Stomach smooth muscle (tissue), 2 donors: ENCODE data around the gene MEX3B.

Source experiments
- H3K27ac ChIP-seq: one replicate; pipeline ENCODE4 v1.7.0; 2013; ENCODE audit warnings: mild to moderate bottlenecking, low read length, inconsistent platforms
- H3K27me3 ChIP-seq, 2 donors: one replicate each; pipeline ENCODE4 v1.7.0; 2013; ENCODE audit warnings: low read length in 2 of 2; ENCODE audit not compliant: insufficient read depth in 2 of 2, control insufficient read depth in 1 of 2
- H3K36me3 ChIP-seq, 2 donors: one replicate each; pipeline ENCODE4 v1.7.0; 2013; ENCODE audit warnings: low read length in 2 of 2; ENCODE audit not compliant: control insufficient read depth in 2 of 2, insufficient read depth in 2 of 2
- H3K4me1 ChIP-seq: one replicate; pipeline ENCODE4 v1.7.0; 2013; ENCODE audit warnings: low read length; ENCODE audit not compliant: control insufficient read depth, insufficient read depth
- H3K4me3 ChIP-seq, 2 donors: one replicate each; pipeline ENCODE4 v1.7.0; 2013; ENCODE audit warnings: low read length in 2 of 2
- H3K9ac ChIP-seq, 2 donors: one replicate each; pipeline ENCODE4 v1.7.0; 2013; ENCODE audit warnings: low read length in 2 of 2, mild to moderate bottlenecking in 1 of 2
- H3K9me3 ChIP-seq, 2 donors: one replicate each; pipeline ENCODE4 v1.7.0; 2013; ENCODE audit warnings: low read length in 2 of 2; ENCODE audit not compliant: control insufficient read depth in 2 of 2
- donor health status: healthy.
- donor health status: Pancreatic carcinoma.

The MEX3B gene

DNA sequence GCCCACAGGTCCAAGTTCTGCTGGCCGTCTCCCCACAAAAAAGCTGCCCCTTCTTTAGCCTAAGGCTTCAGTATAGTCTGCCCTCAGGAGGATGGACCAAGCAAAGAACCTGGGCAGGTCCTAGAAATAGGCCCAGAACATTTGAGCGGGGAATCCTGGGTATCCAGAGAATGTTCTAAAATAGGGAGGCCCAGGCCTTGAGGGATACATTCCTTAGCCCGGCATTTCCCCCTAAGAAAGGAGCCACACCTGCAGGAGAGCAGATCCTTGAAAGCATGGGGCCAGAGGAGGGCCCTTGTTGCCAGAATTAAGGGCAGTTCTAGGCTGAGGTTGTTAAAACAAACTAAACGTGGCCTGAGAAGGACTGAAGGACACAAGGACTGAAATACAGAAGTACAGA is 20.6 kb upstream of the MEX3B start:
- H3K4me1 ChIP-seq = no peaks in the 10 kb centered on the region
- no peaks in the 10 kb centered on the region for H3K9me3 ChIP-seq
- no peak overlapping the region for H3K9ac ChIP-seq
- H3K27ac ChIP-seq = no peak overlapping the region
- no peak overlapping the region for H3K4me3 ChIP-seq
- H3K27me3 ChIP-seq = peaks cover 8 to 16% of the 10 kb centered on the region in 2 donors
- H3K36me3 ChIP-seq = no peaks in the 10 kb centered on the region

DNA sequence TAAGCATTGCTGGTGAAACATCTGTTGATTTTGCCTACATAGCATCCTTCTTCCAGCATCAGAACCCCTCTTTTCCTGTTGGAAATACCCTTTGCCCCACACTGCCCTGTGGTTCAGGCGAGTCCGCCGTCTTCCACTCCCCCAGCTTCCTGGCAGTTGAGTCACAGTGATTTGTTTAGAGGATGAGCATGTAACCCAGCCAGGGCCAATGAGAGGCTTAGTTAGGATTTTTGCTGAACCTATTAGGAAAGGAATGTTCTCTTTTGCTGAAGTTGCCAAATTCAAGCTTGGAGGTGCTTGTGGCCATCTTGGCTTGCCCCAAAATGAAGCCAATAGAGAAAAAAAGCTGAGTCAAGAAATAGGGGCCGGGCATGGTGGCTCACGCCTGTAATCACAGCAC is 19.0 kb upstream of the MEX3B start:
- Histone ChIP-seq H3K27me3 (peaks cover 11 to 16% of the 10 kb centered on the region in 2 donors), H3K36me3 (no peaks in the 10 kb centered on the region), H3K9me3 (no peaks in the 10 kb centered on the region), H3K27ac (no peak overlapping the region), H3K4me1 (no peaks in the 10 kb centered on the region), H3K4me3 (no peak overlapping the region), H3K9ac (no peak overlapping the region)

DNA sequence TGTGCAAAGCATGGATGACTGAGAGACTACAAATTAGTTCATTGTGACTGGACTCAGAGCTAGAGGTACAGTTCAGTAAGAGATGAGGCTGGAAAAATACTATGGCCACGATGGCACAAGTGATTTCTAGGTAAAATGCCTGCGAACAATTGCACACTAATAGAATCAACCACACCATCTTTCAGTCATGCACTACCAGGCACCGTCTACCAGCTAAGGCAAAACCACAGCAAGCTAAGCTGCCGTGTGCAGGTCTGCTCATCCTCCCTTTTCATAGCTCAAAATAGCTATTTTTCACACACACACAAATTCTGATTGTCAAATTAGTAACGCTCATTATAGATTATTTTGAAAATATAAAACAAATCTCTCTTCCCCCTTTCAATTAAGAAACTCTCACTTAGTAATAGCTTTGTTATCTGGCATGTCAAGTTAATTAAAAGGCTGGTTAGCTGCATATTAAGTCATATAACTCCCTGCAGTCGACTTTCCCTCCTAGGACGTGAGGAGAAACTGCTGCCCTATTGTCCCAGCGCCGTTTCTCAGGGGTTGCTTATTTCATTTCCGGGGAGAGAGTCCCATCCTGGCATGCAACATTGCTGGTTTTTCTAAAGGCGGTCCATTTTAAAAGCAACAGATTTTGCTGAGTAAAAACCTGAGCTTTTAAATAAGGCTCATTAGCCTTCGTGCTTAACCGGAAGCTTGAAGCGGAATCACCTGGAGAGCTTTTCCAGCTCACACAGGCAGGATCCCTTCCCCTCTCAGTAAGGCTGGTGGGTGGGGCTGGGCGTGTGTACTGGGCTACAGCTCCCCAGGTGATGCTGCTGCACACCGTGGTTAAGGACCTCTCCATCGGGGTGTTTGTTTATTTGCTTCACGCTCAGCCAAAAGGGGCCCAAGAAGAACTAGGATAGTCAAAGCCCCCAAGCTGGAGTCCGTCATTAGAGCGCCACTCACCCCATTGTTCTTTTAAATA is 16.9 kb upstream of the MEX3B start:
- no peaks in the 10 kb centered on the region for H3K9me3 ChIP-seq
- no peak overlapping the region for H3K9ac ChIP-seq
- no peaks in the 10 kb centered on the region for H3K4me1 ChIP-seq
- H3K36me3 ChIP-seq = no peaks in the 10 kb centered on the region
- H3K27me3 ChIP-seq = peaks cover 17 to 29% of the 10 kb centered on the region in 2 donors
- no peak overlapping the region for H3K4me3 ChIP-seq
- H3K27ac ChIP-seq = no peak overlapping the region

DNA sequence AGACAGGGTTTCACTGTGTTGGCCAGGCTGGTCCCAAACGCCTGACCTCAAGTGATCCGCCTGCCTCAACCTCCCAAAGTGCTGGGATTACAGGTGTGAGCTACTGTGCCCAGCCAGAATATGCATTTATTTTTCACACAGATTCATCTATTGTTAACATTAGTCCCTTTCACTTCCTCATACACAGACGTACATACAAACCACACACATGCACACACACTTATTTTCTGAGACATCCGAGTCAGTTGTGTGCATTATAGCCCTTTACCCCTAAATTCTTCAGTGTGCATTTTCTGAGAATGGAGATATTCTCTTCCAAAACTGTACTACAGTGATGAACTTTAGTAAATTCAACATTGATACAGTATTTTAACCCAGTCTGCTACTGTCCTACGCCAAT is 15.0 kb upstream of the MEX3B start:
- peaks cover 28 to 39% of the 10 kb centered on the region in 2 donors for H3K27me3 ChIP-seq

DNA sequence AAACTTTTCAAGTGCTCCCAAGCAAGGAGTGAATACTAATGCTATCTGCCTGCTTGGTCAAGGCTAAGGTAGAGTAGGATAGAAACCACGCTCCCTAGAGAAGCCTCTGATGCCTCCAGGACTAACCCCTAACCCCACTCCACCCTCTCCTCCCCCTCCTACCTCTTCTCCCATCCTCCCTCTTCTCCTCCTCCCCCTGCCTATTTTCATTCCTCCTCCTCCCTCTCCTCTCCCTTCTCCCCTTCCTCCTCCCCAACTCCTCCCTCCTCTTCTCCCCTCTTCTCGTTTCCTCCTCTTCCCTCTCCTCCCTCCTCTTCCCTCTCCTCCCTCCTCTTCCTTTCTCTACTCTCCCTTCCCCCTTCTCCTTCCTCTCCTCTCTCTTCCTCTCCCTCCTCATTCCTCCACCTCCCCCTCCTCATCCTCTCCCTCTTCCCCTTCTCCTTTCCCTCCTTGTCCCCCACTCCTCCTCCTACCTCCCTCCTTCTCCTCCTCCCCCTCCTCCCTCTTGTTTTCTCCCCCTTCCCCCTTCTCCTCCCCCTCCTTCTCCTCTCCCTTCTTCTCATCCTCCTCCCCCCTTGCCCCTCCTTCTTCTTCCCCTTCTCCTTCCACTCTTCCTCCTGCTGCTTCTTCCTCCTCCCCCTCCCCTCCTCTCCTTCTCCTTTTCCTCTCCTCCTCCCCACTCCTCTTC is 12.8 kb upstream of the MEX3B start:
- Histone ChIP-seq H3K9ac (no peak overlapping the region), H3K9me3 (no peaks in the 10 kb centered on the region), H3K4me3 (no peak overlapping the region), H3K36me3 (no peaks in the 10 kb centered on the region), H3K27ac (no peak overlapping the region), H3K27me3 (peaks cover 33 to 34% of the 10 kb centered on the region in 2 donors), H3K4me1 (no peaks in the 10 kb centered on the region)

More for the DNA sequence above, 15.0 kb upstream of the MEX3B start:
- Histone ChIP-seq H3K36me3 (no peaks in the 10 kb centered on the region), H3K4me3 (no peak overlapping the region), H3K27ac (no peak overlapping the region), H3K4me1 (no peaks in the 10 kb centered on the region), H3K9me3 (no peaks in the 10 kb centered on the region), H3K9ac (no peak overlapping the region)

DNA sequence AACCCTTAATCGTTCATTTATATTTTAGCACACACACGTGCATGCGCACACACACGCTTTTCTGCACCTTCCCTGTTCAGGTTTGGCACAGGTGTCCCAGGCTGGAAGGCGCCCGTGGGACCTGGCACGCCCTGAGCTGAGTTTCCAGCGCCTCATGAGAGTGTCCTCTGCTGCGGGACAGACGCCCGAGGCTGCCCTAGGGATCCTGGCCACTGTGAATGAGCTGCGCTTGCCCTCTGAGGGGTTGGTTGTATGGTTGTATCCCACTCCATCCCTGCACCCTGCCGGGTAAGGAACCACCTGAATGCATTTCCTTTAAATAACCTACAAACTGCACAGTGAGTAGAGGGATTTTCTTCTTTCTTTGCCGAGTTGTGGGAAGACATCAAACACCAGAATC is 12.2 kb upstream of the MEX3B start:
- Histone ChIP-seq H3K4me1 (no peaks in the 10 kb centered on the region), H3K4me3 (no peak overlapping the region), H3K9me3 (no peaks in the 10 kb centered on the region), H3K9ac (no peak overlapping the region), H3K27me3 (peaks cover 32 to 33% of the 10 kb centered on the region in 2 donors), H3K27ac (no peak overlapping the region), H3K36me3 (no peaks in the 10 kb centered on the region)

DNA sequence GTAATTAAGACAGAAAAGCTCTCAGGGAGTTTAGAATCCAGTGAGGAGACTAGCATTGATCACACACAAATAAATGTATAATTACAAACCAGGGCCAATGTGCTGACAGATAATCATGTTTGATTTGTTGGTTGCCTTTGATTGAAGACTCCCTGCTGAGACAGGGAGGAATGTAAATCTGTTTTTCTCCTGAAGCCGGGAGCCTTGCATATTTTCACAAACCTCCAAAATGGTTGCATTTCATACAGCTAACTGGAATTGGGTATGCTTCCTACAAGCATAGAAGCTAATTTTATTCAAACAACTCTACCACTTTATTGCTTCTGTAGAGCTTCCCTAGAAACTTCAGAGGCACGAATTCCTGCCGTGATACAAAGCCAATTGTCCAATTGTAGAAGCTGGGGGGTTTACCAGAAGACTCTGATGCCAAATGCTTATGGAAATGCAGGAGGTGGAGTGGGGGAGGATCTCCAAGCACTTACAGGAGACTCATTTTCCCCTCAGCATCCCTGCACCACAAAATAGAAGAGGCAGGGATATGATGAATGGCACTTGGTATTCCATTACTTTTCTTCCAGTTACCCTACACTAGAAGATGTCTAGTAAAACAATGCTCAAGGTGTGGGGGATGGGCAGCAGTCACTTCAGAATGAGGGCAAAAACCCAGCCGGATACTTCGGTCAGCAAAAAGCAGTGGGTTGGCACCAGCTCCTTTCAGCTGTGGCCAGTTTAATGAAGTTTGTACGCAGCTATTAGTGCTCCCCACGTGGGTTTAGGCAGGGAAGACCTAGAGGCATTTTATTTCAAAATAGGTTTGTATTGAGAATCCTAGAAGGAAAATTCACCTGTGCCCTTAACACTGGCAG is 11.4 kb upstream of the MEX3B start:
- no peaks in the 10 kb centered on the region for H3K4me1 ChIP-seq
- no peak overlapping the region for H3K27ac ChIP-seq
- no peaks in the 10 kb centered on the region for H3K9me3 ChIP-seq
- no peak overlapping the region for H3K4me3 ChIP-seq
- H3K9ac ChIP-seq = no peak overlapping the region
- H3K27me3 ChIP-seq = peaks cover 26 to 33% of the 10 kb centered on the region in 2 donors
- no peaks in the 10 kb centered on the region for H3K36me3 ChIP-seq

DNA sequence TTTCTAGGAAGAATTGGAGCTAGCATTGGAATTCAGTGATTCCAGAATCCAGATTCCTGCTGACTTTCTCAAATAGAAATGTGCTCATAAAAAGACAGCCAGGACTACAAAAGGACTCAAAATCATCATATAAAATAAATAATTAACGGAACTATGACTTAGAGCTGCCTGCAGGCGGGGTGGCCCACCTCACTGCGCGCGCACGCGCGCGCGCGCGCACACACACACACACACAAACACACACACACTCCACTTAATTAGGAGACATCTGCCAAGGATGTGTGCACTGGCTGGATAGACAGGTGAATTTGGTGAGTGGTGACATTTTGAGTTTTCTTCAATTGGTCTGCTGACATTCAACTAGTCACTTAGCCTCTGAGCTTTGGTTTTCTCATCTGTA is 6.9 kb upstream of the MEX3B start:
- Histone ChIP-seq H3K27me3 (peaks cover 12 to 19% of the 10 kb centered on the region in 2 donors), H3K27ac (no peak overlapping the region), H3K9ac (no peak overlapping the region), H3K4me3 (no peak overlapping the region), H3K4me1 (peaks cover 1% of the 10 kb centered on the region), H3K36me3 (no peaks in the 10 kb centered on the region), H3K9me3 (no peaks in the 10 kb centered on the region)

DNA sequence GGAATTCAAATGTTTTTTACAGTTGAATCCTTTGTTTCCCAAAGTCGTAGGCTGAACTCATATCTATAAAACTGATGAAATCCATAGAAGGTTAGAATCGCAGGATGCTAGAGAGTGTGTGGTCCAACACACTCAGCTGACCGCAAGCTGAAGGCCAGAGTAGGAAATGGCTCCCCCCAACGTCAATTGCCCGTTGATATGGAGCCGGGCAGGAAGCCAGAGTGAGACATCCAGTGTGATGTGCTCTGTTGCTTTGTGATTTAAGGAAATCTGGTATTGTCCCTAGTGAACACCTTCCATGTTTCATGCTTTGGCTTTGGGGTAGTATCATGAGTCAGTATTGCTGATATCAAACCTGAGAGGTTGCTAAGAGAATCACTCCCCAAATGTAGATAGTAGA is 5.8 kb upstream of the MEX3B start:
- Histone ChIP-seq H3K27ac (no peak overlapping the region), H3K4me3 (no peak overlapping the region), H3K4me1 (peaks cover 5% of the 10 kb centered on the region), H3K36me3 (no peaks in the 10 kb centered on the region), H3K9ac (no peak overlapping the region), H3K9me3 (no peaks in the 10 kb centered on the region), H3K27me3 (peaks cover 9 to 13% of the 10 kb centered on the region in 2 donors)

DNA sequence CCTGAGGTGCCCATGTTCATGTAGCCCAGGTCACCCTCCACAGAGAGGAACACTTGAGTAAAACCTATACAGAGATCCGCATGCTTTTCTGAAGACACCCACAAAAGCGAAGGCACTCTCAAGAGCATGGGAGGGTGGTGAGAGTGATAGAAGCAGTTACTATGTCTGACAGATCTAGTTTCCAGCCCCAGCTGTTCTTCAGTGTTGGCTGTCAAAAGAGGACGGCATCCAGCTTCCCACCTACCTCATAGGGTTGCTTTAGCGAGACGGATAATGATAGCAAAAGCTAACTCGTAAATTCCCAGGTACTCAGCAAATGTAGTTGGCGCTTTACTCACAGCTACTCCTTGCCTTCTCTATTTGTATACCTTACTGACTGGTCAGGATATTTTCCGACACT is 3.0 kb upstream of the MEX3B start:
- H3K9me3 ChIP-seq = no peaks in the 10 kb centered on the region
- no peak overlapping the region for H3K4me3 ChIP-seq
- H3K36me3 ChIP-seq = no peaks in the 10 kb centered on the region
- H3K4me1 ChIP-seq = peaks cover 14% of the 10 kb centered on the region
- no peak overlapping the region for H3K27ac ChIP-seq
- peaks cover 2% of the 10 kb centered on the region in 2 donors for H3K27me3 ChIP-seq
- H3K9ac ChIP-seq = no peak overlapping the region
